Embryonic facial prominence (tissue), 1 donor: ENCODE data around the gene GIT2.
A peak's percentile ranks its signal among the peaks of the same experiment; 100 is the strongest.
"Not testable (repeated sequence)": the region's sequence is repeated elsewhere in the genome, so short reads cannot be mapped to it uniquely, and the experiment has no call there.

ENCODE experiments used
- DNase-seq: peaks from one replicate; pipeline ENCODE4 v3.0.0-alpha.2; 2016; ENCODE audit errors: extremely low spot score

The GIT2 gene

GRCh38 chr12:109891731-109892130 is 104.4 kb downstream of the GIT2 start:
- DNase-seq: not testable (repeated sequence)

- DNase-seq: no peak
Measured at GRCh38 chr12:109890620-109891170, 105.5 kb downstream of the GIT2 start.

- no peak for DNase-seq
Measured at GRCh38 chr12:109888179-109889020, 107.8 kb downstream of the GIT2 start.

- no peak for DNase-seq
Measured at GRCh38 chr12:109885616-109886015, 110.6 kb downstream of the GIT2 start.

GRCh38 chr12:109883461-109883860 is 112.7 kb downstream of the GIT2 start:
- no peak for DNase-seq

- DNase-seq: no peak
Measured at GRCh38 chr12:109881752-109882151, 114.4 kb downstream of the GIT2 start.

- DNase-seq: no peak
Measured at GRCh38 chr12:109880938-109881337, 115.2 kb downstream of the GIT2 start.

GRCh38 chr12:109880043-109880931 is 115.9 kb downstream of the GIT2 start, which contains the start of gene GLTP:
GLTP (minus strand) TSS chr12:109880541; CDS start chr12:109880374, 167 bp downstream.
- DNase-seq: peak; percentile 61
